GM12878 (cell line): Measurements from ENCODE around the gene MEF2C. TPM values are rescaled to one million over a fixed set of nuclear protein-coding genes. Genes with fewer than 3 reads are reported as not detected.
A peak's percentile ranks its signal among the peaks of the same experiment; 100 is the strongest.

ENCODE experiments used
- CEBPZ ChIP-seq: fragments of 150-350 bp; IDR thresholded peaks from 2 replicates; pipeline ENCODE4 v1.6.1; 2016; ENCODE audit warnings: low read depth, low read length
- CHD1 ChIP-seq: IDR thresholded peaks from 2 replicates; pipeline ENCODE4 v1.6.1; 2012; ENCODE audit warnings: low read depth, low read length, improper control_type of control experiment
- GABPA ChIP-seq: IDR thresholded peaks from 2 replicates; pipeline ENCODE4 v1.6.1; 2014; ENCODE audit warnings: antibody characterized with exemption, low read depth, mild to moderate bottlenecking, inconsistent platforms
- HCFC1 ChIP-seq: fragments of 150-350 bp; IDR thresholded peaks from 2 replicates; pipeline ENCODE4 v1.6.1; 2014; ENCODE audit warnings: low read length
- KAT2A ChIP-seq: conservative IDR thresholded peaks from 2 replicates; pipeline ENCODE4 v1.6.1; 2011; ENCODE audit warnings: low read depth, low read length; ENCODE audit not compliant: control insufficient read depth
- KLF5 ChIP-seq: fragments of 450-650 bp; IDR thresholded peaks from 2 replicates; pipeline ENCODE4 v1.6.1; 2014; ENCODE audit warnings: mild to moderate bottlenecking; ENCODE audit not compliant: partially characterized antibody
- MEF2B ChIP-seq: fragments of 450-650 bp; IDR thresholded peaks from 2 replicates; pipeline ENCODE4 v1.6.1; 2018; ENCODE audit warnings: mild to moderate bottlenecking, moderate library complexity; ENCODE audit not compliant: partially characterized antibody, poor library complexity, severe bottlenecking
- PAX8 ChIP-seq: fragments of 450-650 bp; IDR thresholded peaks from 2 replicates; pipeline ENCODE4 v1.6.1; 2017; ENCODE audit warnings: mild to moderate bottlenecking, moderate library complexity
- PML ChIP-seq: IDR thresholded peaks from 2 replicates; pipeline ENCODE4 v1.6.1; 2012; ENCODE audit warnings: low read length, inconsistent platforms
- SMC3 ChIP-seq: IDR thresholded peaks from 2 replicates; pipeline ENCODE4 v1.6.1; 2011; ENCODE audit warnings: low read length, improper control_type of control experiment, borderline replicate concordance
- WRNIP1 ChIP-seq: IDR thresholded peaks from 2 replicates; pipeline ENCODE4 v1.6.1; 2011; ENCODE audit warnings: low read depth, low read length, improper control_type of control experiment, borderline replicate concordance
- ZNF687 ChIP-seq: fragments of 450-650 bp; IDR thresholded peaks from 2 replicates; pipeline ENCODE4 v1.6.1; 2017; ENCODE audit warnings: mild to moderate bottlenecking, moderate library complexity
- ZSCAN29 ChIP-seq: fragments of 450-650 bp; IDR thresholded peaks from 2 replicates; pipeline ENCODE4 v1.6.1; 2017; ENCODE audit warnings: mild to moderate bottlenecking, moderate library complexity
- ZZZ3 ChIP-seq: IDR thresholded peaks from 2 replicates; pipeline ENCODE4 v1.6.1; 2011; ENCODE audit warnings: low read depth; ENCODE audit not compliant: control insufficient read depth, insufficient read length
- polyA plus RNA-seq, 11 experiments: library from polyadenylated mRNA; depleted of rRNA in 4 of 11; unstranded in 6 of 11; stranded (reverse) in 5 of 11; fragments of >200 nt; fragmentation: Nextera tagmentation in 4 of 11; fragmentation: Illumina TruSeq in 1 of 11; extraction: Ambion mirVana in 4 of 11; extraction: Trizol in 1 of 11; gene quantifications; 1 replicate in 1 of 11; 2 replicates in 10 of 11; pipeline versions ENCODE4 v1.2.1 to v1.2.3, GENCODE V29; 2011 to 2016; ENCODE audit warnings: inconsistent platforms in 2 of 11, missing spikeins in 2 of 11, low read depth in 1 of 11
- total RNA-seq, 4 experiments: library from RNA; depleted of rRNA in 3 of 4; stranded (reverse); fragments of >200 nt in 3 of 4; fragmentation: Illumina TruSeq in 1 of 4; extraction: Trizol in 1 of 4; gene quantifications; 2 replicates each; pipeline versions ENCODE4 v1.2.1 to v1.2.3, GENCODE V29; 2013 to 2021
- TF ChIP-seq, protein P1 (sequence below): IDR thresholded peaks from 2 replicates; pipeline ENCODE4 v1.6.1; 2011; ENCODE audit warnings: mild to moderate bottlenecking, low read depth, low read length, moderate library complexity; ENCODE audit not compliant: insufficient replicate concordance
- TF ChIP-seq, protein P2 (sequence below): fragments of 450-650 bp; IDR thresholded peaks from 2 replicates; pipeline ENCODE4 v1.6.1; 2018; ENCODE audit warnings: mild to moderate bottlenecking, low read depth, moderate library complexity; ENCODE audit not compliant: partially characterized antibody
- TF ChIP-seq, protein P3 (sequence below): IDR thresholded peaks from 2 replicates; pipeline ENCODE4 v1.6.1; 2011; ENCODE audit warnings: borderline replicate concordance, low read depth, mild to moderate bottlenecking, moderate library complexity, mixed read lengths, low read length; ENCODE audit not compliant: insufficient read depth; ENCODE audit errors: extremely low read length

MEF2C gene
- total and polyA plus RNA-seq, 10 of the 15 experiments (the other 5 are each of a cell fraction or from before 2014, with no cell fraction given): 104 to 225 (median 180) TPM

DNA sequence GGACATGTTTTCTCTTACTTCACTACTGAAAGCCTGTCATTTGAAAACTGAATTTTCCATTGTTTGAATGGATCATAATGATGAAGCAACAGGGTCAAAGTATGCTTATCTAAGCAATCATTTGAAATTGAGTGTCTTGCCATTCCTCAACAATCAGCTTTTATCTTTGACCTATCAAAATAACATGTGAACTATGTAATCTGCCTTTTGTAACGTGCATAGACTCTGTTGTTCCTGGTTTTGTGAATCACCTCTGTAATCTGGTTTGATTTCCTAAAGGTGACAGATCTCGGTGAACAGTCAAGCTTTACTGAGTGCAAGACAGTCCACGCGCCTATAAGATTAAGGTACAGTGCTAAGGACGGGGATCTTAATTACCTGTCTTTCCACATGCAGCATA lies 3.3 kb downstream of the MEF2C start (continued):
- TF ChIP-seq, protein P1, sequence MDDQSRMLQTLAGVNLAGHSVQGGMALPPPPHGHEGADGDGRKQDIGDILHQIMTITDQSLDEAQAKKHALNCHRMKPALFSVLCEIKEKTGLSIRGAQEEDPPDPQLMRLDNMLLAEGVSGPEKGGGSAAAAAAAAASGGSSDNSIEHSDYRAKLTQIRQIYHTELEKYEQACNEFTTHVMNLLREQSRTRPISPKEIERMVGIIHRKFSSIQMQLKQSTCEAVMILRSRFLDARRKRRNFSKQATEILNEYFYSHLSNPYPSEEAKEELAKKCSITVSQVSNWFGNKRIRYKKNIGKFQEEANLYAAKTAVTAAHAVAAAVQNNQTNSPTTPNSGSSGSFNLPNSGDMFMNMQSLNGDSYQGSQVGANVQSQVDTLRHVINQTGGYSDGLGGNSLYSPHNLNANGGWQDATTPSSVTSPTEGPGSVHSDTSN: no peak
- TF ChIP-seq CEBPZ (no peak), ZZZ3 (no peak), KAT2A (no peak), PAX8 (no peak), ZSCAN29 (no peak), KLF5 (no peak), MEF2B (no peak), PML (no peak), ZNF687 (no peak), CHD1 (0 out of 2 replicates have a peak, but pooled peaks have one; percentile 43), WRNIP1 (0 out of 2 replicates have a peak, but pooled peaks have one; percentile 78), HCFC1 (no peak), SMC3 (no peak), GABPA (no peak)
- TF ChIP-seq, protein P2, sequence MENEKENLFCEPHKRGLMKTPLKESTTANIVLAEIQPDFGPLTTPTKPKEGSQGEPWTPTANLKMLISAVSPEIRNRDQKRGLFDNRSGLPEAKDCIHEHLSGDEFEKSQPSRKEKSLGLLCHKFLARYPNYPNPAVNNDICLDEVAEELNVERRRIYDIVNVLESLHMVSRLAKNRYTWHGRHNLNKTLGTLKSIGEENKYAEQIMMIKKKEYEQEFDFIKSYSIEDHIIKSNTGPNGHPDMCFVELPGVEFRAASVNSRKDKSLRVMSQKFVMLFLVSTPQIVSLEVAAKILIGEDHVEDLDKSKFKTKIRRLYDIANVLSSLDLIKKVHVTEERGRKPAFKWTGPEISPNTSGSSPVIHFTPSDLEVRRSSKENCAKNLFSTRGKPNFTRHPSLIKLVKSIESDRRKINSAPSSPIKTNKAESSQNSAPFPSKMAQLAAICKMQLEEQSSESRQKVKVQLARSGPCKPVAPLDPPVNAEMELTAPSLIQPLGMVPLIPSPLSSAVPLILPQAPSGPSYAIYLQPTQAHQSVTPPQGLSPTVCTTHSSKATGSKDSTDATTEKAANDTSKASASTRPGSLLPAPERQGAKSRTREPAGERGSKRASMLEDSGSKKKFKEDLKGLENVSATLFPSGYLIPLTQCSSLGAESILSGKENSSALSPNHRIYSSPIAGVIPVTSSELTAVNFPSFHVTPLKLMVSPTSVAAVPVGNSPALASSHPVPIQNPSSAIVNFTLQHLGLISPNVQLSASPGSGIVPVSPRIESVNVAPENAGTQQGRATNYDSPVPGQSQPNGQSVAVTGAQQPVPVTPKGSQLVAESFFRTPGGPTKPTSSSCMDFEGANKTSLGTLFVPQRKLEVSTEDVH: no peak
- TF ChIP-seq, protein P3, sequence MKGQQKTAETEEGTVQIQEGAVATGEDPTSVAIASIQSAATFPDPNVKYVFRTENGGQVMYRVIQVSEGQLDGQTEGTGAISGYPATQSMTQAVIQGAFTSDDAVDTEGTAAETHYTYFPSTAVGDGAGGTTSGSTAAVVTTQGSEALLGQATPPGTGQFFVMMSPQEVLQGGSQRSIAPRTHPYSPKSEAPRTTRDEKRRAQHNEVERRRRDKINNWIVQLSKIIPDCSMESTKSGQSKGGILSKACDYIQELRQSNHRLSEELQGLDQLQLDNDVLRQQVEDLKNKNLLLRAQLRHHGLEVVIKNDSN: no peak
